Brain microvascular endothelial cell (primary cell): ENCODE results near the gene SLC1A5.

ENCODE experiments used
- DNase-seq: peaks from one replicate; pipeline ENCODE4 v3.0.0-alpha.2; 2020
- H3K27ac ChIP-seq: fragments of 250-450 bp; sonication (Bioruptor Pico); 2 replicates; pipeline ENCODE4 v1.5.1; 2020; ENCODE audit warnings: mild to moderate bottlenecking, moderate library complexity
- H3K27me3 ChIP-seq: fragments of 250-450 bp; sonication (Bioruptor Pico); replicated peaks from 2 replicates; pipeline ENCODE4 v1.5.1; 2020; ENCODE audit warnings: mild to moderate bottlenecking
- H3K36me3 ChIP-seq: fragments of 250-450 bp; sonication (Bioruptor Pico); replicated peaks from 2 replicates; pipeline ENCODE4 v1.5.1; 2020; ENCODE audit warnings: mild to moderate bottlenecking
- H3K4me3 ChIP-seq: 2 replicates; pipeline ENCODE4 v1.5.1; 2011; ENCODE audit warnings: low read depth, mild to moderate bottlenecking, control low read depth, low read length, moderate library complexity
- CTCF ChIP-seq: IDR thresholded peaks from 2 replicates; pipeline ENCODE4 v1.5.1; 2011; ENCODE audit warnings: low read depth, mild to moderate bottlenecking, moderate library complexity, low read length, control low read depth, inconsistent platforms; ENCODE audit errors: missing control alignments
- in situ Hi-C: cut with HindIII; loops from 2 replicates; pipeline ENCODE4 v1.10.0; 2017; ENCODE audit warnings: low sequenced_read_pairs, low pct_ligation_motif_present

The SLC1A5 gene

GRCh38 chr19:46788262-46788967, at the start of gene SLC1A5:
Gene SLC1A5, minus strand, starts transcription at chr19:46788594. Its CDS starts 629 bp downstream, at chr19:46787965.
- no peaks in the 10 kb centered on the region for H3K27me3 ChIP-seq
- peak; percentile 97 for DNase-seq
- peak within 1 kb of the TSS; percentile 88 for H3K27ac ChIP-seq
- in situ Hi-C loops = no loop called here
- peak within 1 kb of the TSS; percentile 84 for H3K4me3 ChIP-seq
- H3K36me3 ChIP-seq = peaks cover 12% of the 10 kb centered on the region
- TF ChIP-seq CTCF = peak; percentile 2

- no peaks in the 10 kb centered on the region for H3K27me3 ChIP-seq
- DNase-seq = no peak
- peaks cover 61% of the 10 kb centered on the region for H3K36me3 ChIP-seq
- H3K27ac ChIP-seq = no peak overlapping the region
- no peak for TF ChIP-seq CTCF
- in situ Hi-C loops = no loop called here
- H3K4me3 ChIP-seq = no peak overlapping the region
Measured at GRCh38 chr19:46838160-46838559, 49.8 kb upstream of the SLC1A5 start.

- in situ Hi-C loops = no loop called here
- TF ChIP-seq CTCF = no peak
- Histone ChIP-seq H3K4me3 (no peak overlapping the region), H3K27me3 (no peaks in the 10 kb centered on the region), H3K27ac (no peak overlapping the region), H3K36me3 (peaks cover 40% of the 10 kb centered on the region)
- DNase-seq = no peak
Measured at GRCh38 chr19:46834984-46835383, 46.6 kb upstream of the SLC1A5 start.

GRCh38 chr19:46834121-46834520, 45.7 kb upstream of the SLC1A5 start:
- no peaks in the 10 kb centered on the region for H3K27me3 ChIP-seq
- no peak for DNase-seq
- H3K27ac ChIP-seq = no peak overlapping the region
- in situ Hi-C loops = no loop called here
- no peak overlapping the region for H3K4me3 ChIP-seq
- TF ChIP-seq CTCF = no peak
- peaks cover 32% of the 10 kb centered on the region for H3K36me3 ChIP-seq

- in situ Hi-C loops = no loop called here
- DNase-seq = no peak
- H3K4me3 ChIP-seq = no peak overlapping the region
- no peaks in the 10 kb centered on the region for H3K27me3 ChIP-seq
- H3K36me3 ChIP-seq = peaks cover 4% of the 10 kb centered on the region
- TF ChIP-seq CTCF = no peak
- H3K27ac ChIP-seq = no peak overlapping the region
Measured at GRCh38 chr19:46830864-46831263, 42.5 kb upstream of the SLC1A5 start.

- in situ Hi-C loops = no loop called here
- Histone ChIP-seq H3K4me3 (no peak overlapping the region), H3K27ac (no peak overlapping the region), H3K27me3 (no peaks in the 10 kb centered on the region), H3K36me3 (no peaks in the 10 kb centered on the region)
- no peak for TF ChIP-seq CTCF
- no peak for DNase-seq
Measured at GRCh38 chr19:46828484-46828883, 40.1 kb upstream of the SLC1A5 start.
